Measurements from ENCODE around the gene F8A2.
"Not testable (repeated sequence)": the region's sequence is repeated elsewhere in the genome, so short reads cannot be mapped to it uniquely, and the experiment has no call there.

F8A2 gene

GRCh38 chrX:155381843-155382528, at the start of gene F8A2:
F8A2 (plus strand) TSS chrX:155382095; CDS start chrX:155382115, 20 bp downstream.
- DNase-seq (ENCODE audit: low read depth): not testable (repeated sequence)

- DNase-seq (ENCODE audit: low read depth): no peak
Observed at GRCh38 chrX:155333544-155334100, 48.3 kb upstream of the F8A2 start.

GRCh38 chrX:155334486-155335336, 47.2 kb upstream of the F8A2 start, which contains the start of gene CLIC2:
CLIC2 (minus strand) TSS chrX:155334614; CDS start chrX:155334427, 187 bp downstream.
- no peak for DNase-seq (ENCODE audit: low read depth)

- DNase-seq (ENCODE audit: low read depth): not testable (repeated sequence)
Observed at GRCh38 chrX:155335337-155335712, 46.6 kb upstream of the F8A2 start.

GRCh38 chrX:155345689-155346088, 36.2 kb upstream of the F8A2 start:
- DNase-seq (ENCODE audit: low read depth): not testable (repeated sequence)

GRCh38 chrX:155349448-155349847, 32.4 kb upstream of the F8A2 start:
- not testable (repeated sequence) for DNase-seq (ENCODE audit: low read depth)

GRCh38 chrX:155363712-155364111, 18.2 kb upstream of the F8A2 start:
- DNase-seq (ENCODE audit: low read depth): not testable (repeated sequence)

GRCh38 chrX:155373777-155374458, 8.0 kb upstream of the F8A2 start:
- not testable (repeated sequence) for DNase-seq (ENCODE audit: low read depth)

- DNase-seq (ENCODE audit: low read depth): not testable (repeated sequence)
Observed at GRCh38 chrX:155379802-155380201, 2.1 kb upstream of the F8A2 start.

GRCh38 chrX:155382529-155382967, 653 bp downstream of the F8A2 start:
- DNase-seq (ENCODE audit: low read depth): not testable (repeated sequence)

- DNase-seq (ENCODE audit: low read depth): no peak
Observed at GRCh38 chrX:155389634-155390033, 7.7 kb downstream of the F8A2 start.

- DNase-seq (ENCODE audit: low read depth): not testable (repeated sequence)
Observed at GRCh38 chrX:155394747-155395276, 12.9 kb downstream of the F8A2 start.

GRCh38 chrX:155406429-155406828, 24.5 kb downstream of the F8A2 start:
- DNase-seq (ENCODE audit: low read depth): no peak

GRCh38 chrX:155417769-155418168, 35.9 kb downstream of the F8A2 start:
- no peak for DNase-seq (ENCODE audit: low read depth)

Data from T follicular helper cell (primary cell).